Measurements from ENCODE around the gene NR1D2.

- TF ChIP-seq POLR2A (IDR thresholded peaks at IDR 0.05; ENCODE audit: low read depth, low read length) (no peak), SPI1 (IDR thresholded peaks at IDR 0.05; ENCODE audit: low read depth, low read length) (no peak), TAF1 (IDR thresholded peaks at IDR 0.05; ENCODE audit: low read depth, low read length) (no peak), PAX5 (IDR thresholded peaks at IDR 0.05; ENCODE audit: insufficient read depth, low read length, severe bottlenecking) (no peak), POLR2AphosphoS5 (IDR thresholded peaks at IDR 0.05; ENCODE audit: low read depth, low read length) (no peak), POU2F2 (IDR thresholded peaks at IDR 0.05; ENCODE audit: low read depth, low read length) (no peak)
Measured at GRCh38 chr3:23995219-23995618, 50.1 kb downstream of the NR1D2 start.

All from GM12891 (cell line).